ENCODE results near the gene CGN. TPM values are rescaled to one million over a fixed set of nuclear protein-coding genes. Genes with fewer than 3 reads are reported as not detected.

The CGN gene
- total RNA-seq, 1 donor from 2014 or later, result 6.7 TPM

- Mint-ChIP-seq H3K27ac (ENCODE audit: unreplicated experiment) (no peak overlapping the region), H3K27me3 (ENCODE audit: low read depth) (no peaks in the 10 kb centered on the region), H3K4me1 (no peaks in the 10 kb centered on the region), H3K36me3 (ENCODE audit: low read depth) (peaks cover 2% of the 10 kb centered on the region), H3K9me3 (no peaks in the 10 kb centered on the region), H3K4me3 (no peak overlapping the region)
- DNase-seq (ENCODE audit: low read depth, low spot score), result no peak
- no peak for TF ChIP-seq CTCF (conservative IDR thresholded peaks at IDR 0.05)
These were observed 67.8 kb downstream of the CGN start for GRCh38 chr1:151578941-151579340.

- Mint-ChIP-seq H3K36me3 (ENCODE audit: low read depth) (peaks cover 2% of the 10 kb centered on the region), H3K27me3 (ENCODE audit: low read depth) (no peaks in the 10 kb centered on the region), H3K4me1 (no peaks in the 10 kb centered on the region), H3K9me3 (no peaks in the 10 kb centered on the region), H3K27ac (ENCODE audit: unreplicated experiment) (no peak overlapping the region), H3K4me3 (no peak overlapping the region)
- no peak for TF ChIP-seq CTCF (conservative IDR thresholded peaks at IDR 0.05)
- no peak for DNase-seq (ENCODE audit: low read depth, low spot score)
These were observed 68.4 kb downstream of the CGN start for GRCh38 chr1:151579436-151580225.

GRCh38 chr1:151581451-151581850 is 70.3 kb downstream of the CGN start:
- H3K36me3 Mint-ChIP-seq (ENCODE audit: low read depth), result no peaks in the 10 kb centered on the region
- no peaks in the 10 kb centered on the region for H3K27me3 Mint-ChIP-seq (ENCODE audit: low read depth)
- TF ChIP-seq CTCF (conservative IDR thresholded peaks at IDR 0.05), result no peak
- no peak overlapping the region for H3K4me3 Mint-ChIP-seq
- H3K4me1 Mint-ChIP-seq, result no peaks in the 10 kb centered on the region
- no peaks in the 10 kb centered on the region for H3K9me3 Mint-ChIP-seq
- DNase-seq (ENCODE audit: low read depth, low spot score), result no peak
- no peak overlapping the region for H3K27ac Mint-ChIP-seq (ENCODE audit: unreplicated experiment)

GRCh38 chr1:151581921-151582320 is 70.7 kb downstream of the CGN start:
- DNase-seq (ENCODE audit: low read depth, low spot score), result no peak
- Mint-ChIP-seq H3K36me3 (ENCODE audit: low read depth) (no peaks in the 10 kb centered on the region), H3K27me3 (ENCODE audit: low read depth) (no peaks in the 10 kb centered on the region), H3K27ac (ENCODE audit: unreplicated experiment) (no peak overlapping the region), H3K4me1 (no peaks in the 10 kb centered on the region), H3K9me3 (no peaks in the 10 kb centered on the region), H3K4me3 (no peak overlapping the region)
- no peak for TF ChIP-seq CTCF (conservative IDR thresholded peaks at IDR 0.05)

- H3K4me1 Mint-ChIP-seq, result peaks cover 7% of the 10 kb centered on the region
These were observed 72.6 kb downstream of the CGN start for GRCh38 chr1:151583796-151584195.

More at GRCh38 chr1:151583796-151584195, 72.6 kb downstream of the CGN start:
- Mint-ChIP-seq H3K27me3 (ENCODE audit: low read depth) (no peaks in the 10 kb centered on the region), H3K27ac (ENCODE audit: unreplicated experiment) (no peak overlapping the region), H3K36me3 (ENCODE audit: low read depth) (no peaks in the 10 kb centered on the region), H3K9me3 (no peaks in the 10 kb centered on the region), H3K4me3 (no peak overlapping the region)
- DNase-seq (ENCODE audit: low read depth, low spot score), result no peak
- no peak for TF ChIP-seq CTCF (conservative IDR thresholded peaks at IDR 0.05)

Measured in neural crest cell (in vitro differentiated cells).